SIG-M5 treated with dmso at 0.1 percent for 504 hours (cell line): Measurements from ENCODE around the gene KRT81.
A peak's percentile ranks its signal among the peaks of the same experiment; 100 is the strongest.

ENCODE experiments used
- DNase-seq: peaks from one replicate; lab custom pipeline; 2025; ENCODE audit not compliant: unreplicated experiment; lab: John Stamatoyannopoulos, UW

The KRT81 gene

DNA sequence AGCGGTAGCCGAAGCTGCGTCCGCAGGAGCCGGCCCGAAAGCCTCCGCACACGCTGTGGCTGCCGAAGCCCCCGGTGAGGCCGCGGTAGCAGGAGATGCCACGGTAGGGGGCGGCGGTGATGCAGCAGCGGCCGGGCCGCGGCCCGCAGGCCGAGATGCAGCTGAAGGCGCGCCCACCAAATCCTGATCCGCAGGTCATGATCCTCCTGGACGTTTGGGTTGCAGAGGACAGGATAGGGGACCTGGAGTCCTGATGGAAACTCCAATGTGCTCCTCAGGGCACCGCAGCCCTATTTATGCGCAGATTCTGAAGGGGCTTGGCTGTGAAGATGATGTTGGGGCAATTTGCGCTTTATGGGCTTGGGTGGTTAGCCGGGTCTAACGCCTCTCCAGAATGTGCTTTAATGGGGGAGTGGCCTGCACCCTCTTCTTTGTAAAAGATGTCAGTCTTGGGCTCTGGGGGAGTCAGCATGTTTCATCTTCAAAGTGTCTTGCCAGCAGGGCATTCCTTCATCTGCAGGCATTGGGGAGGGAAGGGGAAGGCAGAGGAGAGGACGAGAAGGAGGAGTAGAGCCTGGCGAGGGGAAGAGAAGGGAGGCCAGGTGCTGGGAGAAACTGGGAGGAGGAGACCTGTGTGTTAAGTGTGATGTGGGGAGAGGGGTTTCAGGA lies at the start of gene KRT81:
Gene KRT81 (minus strand): TSS at position 268 of the 669 bp plus-strand sequence. CDS start 69 bp downstream, at position 199.
- no peak for DNase-seq

DNA sequence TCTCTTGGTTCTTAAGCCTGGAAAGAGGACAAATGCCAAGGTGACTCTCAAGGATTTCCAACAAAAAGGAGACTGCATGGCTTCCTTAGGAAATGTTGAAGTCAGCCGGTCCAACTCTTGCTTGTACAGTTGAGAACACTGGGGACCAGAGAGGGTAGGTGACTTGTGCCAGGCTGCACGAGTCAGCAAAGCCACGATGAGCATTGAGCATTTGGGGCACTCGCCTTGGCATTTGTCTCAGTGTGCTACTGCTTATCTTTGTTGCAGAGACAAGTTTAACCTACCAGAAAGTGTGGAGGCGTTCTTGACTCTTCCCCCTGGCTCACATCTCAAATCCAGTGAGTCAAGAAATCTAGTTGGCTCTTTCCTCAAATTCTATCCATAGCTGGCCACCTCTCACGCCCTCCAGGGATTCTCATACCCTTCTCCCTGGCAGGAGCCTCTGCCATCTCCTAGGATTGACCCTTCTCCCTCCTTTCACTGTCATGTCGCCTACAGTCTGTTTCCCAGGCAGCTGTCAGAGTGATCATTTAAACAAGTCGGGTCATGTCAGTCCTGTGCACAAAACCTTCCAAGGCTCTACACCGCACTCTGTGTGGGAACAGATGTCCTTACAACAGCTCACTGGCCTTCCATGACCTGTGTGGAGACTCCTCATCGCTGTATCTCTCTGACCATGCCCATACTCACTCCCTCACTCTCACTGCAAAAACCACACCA lies 47.1 kb upstream of the KRT81 start:
- no peak for DNase-seq

DNA sequence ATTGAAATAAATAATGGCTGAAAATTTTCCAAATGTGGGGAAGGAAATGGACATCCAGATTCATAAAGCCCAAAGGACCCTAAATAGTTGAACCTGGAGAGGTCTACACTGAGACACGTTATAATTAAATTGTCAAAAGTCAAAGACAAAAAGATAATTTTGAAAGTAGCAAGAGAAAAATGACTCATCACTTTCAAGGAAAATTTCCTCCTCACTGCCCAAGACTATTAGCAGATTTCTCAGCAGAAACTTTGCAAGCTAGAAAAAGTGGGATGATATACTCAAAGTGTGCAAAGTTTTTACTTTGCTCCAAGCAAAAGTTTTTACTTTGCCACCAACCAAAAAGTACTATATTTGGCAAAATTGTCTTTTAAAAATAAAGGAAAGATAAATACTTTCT lies 45.7 kb upstream of the KRT81 start:
- DNase-seq: no peak

DNA sequence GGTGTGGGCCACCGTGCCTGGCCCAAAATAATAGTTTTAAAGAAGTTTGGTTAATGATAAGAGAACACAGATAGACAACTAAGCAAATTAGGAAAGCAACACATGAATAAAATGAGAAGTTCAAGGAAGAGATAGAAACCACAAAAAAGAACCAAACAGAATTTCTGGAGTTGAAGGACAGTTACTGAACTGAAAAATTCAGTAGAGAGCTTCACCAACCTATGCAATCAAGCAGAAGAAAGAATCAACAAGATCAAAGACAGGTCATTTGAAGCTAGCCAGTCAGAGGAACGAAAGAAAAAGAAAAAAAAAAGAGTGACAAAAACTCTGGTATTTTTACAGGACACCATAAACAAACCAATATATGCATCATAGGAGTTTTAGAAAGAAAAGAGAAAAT lies 45.3 kb upstream of the KRT81 start:
- no peak for DNase-seq

DNA sequence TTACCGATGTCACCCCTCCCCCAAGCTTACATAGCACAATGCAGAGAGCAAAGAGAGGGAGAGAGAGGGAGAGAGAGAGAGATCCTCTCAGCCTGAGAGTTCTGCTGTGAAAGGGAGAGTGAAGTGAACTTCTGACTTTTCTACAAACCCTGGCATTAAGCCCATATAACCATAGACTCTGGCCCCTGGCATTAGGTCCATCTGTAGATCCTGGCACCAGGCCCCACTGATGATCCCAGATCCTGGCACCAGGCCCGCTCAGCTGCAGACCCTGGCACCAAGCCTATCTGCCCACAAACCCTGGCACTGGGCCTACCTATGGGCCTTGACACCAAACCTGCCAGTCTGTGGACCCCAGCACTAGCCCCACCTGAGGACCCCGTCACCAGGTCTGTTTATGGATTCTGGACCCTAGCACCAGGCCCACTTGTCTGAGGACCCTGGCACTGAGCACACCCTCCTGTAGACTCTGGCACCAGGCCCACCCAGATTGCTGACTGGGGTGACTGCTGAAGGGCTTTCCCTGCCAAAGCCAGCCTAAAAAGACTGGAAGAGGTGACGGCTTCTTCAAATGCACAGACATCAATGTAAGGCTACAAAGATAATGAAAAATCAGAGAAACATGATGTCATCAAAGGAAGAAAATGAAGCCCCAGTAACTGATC lies 44.4 kb upstream of the KRT81 start:
- no peak for DNase-seq

DNA sequence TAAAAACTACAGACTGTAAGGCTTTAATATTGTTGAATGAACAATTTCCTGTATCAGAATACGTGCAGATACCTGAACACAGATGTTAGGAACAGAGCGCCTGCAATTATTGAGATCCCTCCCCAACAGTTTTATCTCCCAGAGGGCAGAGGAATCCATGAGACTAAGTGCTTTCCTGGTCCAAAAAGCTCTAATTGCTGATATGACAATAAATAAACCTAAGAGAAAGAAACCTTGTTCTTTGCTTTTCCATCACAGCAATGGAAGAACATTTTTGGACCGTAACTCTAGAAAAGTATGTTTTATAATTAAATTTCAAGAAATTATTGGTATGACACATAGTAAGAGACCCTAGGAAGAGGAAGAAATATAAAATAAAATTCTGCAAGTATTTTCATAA lies 42.9 kb upstream of the KRT81 start:
- DNase-seq: no peak

DNA sequence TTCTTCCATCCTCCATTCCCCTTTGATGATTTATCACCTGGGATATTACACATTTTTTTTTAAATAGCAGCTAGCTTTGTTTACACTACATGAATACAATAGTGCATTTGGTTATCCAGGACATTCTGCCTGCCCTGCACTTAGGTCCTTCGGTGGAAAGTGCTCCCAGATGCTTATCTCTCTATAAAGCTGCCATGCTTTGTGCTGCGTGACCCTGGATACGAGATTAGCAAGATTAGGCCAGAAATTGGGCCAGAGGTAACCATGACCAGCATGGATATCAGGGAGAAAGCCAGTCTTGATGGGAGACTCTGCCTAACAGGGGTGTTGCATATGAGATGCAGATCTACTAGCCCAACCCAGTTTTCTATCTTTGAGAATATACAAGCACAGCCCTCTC lies 42.0 kb upstream of the KRT81 start:
- no peak for DNase-seq

DNA sequence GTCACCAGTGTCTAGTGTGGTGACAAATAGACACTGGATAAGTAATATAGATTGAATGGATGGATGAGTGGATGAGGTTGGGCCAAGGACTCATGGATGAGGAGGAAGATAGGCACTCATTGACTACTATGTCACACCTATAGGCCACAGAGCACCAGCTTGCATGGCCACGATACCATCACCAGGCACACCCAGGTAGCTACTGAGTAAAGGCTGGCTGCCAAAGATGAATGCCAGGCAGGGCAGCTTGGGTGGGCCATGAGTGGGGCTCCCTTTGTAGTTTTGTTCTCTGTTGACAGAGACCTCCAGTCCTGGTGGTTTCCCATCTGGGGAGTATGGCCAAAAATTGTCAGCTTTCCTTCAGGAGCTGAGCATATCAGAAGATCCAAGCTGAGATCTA lies 41.0 kb upstream of the KRT81 start:
- no peak for DNase-seq

DNA sequence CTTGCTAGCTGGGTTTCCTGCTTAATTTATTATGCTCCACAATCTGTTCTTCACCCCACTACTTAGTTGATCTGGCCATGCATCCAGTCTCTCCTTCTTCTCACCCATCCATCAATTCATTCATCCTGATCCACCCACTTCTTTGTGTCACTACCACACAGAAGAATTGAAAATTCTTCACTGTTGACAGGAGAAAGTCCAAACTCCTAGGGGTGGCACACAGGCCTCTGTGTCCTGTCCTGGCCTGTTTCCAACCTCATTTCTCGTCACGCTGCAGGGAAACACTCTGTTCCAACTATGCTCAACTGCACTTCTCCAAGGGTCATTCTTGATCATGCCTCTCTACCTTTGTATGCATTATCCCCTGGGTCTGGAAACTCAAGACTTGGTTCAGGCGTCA lies 40.5 kb upstream of the KRT81 start:
- DNase-seq: no peak

DNA sequence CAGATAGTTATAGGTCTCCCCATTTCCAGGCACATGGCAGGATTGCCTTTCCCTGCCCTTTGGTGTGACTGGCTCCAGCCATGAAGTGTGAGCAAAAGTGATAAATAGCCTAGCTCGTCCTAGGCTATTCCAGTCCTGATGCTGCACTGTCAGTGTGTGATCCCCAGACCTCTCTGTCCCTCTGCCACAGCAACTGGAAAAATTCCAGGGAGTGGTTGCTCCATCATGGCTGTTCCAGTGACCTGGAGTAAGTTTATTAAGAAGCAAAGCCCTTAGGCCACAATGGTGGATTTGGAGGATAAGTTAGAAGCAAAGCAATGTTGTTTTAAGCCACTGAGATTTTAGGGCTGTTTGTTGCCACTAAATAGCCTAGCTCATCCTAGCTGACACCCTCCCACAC lies 39.7 kb upstream of the KRT81 start:
- DNase-seq: no peak

DNA sequence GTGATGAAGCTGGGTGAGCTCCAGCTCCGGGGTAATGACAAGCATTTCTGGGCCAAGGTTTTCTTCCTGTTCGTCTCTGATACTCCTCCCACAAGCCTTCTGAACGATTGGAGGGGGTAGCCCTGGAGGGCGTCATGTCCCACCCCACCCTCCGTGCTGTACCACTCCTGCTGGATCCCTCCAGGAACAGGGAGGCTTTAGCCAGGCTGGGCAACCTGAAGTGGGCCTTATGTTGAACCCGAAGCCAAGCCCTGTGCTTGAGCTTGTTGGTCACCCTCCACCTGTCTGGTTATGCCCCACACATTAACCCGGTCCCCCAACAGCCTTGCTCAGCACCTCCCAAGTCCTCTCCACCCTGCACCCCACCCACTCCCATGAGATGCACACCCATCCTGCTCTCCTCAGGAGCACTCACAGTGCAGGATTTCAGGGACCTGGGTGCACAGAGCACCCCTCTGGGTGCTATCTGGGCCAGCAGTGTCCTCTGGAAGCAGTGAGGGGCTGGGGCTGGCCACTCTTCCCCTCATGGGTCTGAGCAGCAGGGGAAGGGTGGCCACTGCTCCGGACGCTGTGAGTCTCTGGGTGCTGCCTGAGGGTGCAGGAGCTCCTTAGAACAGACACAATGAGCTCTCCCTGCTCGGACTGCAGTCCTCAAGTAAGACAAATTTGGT lies 36.6 kb upstream of the KRT81 start:
- no peak for DNase-seq

DNA sequence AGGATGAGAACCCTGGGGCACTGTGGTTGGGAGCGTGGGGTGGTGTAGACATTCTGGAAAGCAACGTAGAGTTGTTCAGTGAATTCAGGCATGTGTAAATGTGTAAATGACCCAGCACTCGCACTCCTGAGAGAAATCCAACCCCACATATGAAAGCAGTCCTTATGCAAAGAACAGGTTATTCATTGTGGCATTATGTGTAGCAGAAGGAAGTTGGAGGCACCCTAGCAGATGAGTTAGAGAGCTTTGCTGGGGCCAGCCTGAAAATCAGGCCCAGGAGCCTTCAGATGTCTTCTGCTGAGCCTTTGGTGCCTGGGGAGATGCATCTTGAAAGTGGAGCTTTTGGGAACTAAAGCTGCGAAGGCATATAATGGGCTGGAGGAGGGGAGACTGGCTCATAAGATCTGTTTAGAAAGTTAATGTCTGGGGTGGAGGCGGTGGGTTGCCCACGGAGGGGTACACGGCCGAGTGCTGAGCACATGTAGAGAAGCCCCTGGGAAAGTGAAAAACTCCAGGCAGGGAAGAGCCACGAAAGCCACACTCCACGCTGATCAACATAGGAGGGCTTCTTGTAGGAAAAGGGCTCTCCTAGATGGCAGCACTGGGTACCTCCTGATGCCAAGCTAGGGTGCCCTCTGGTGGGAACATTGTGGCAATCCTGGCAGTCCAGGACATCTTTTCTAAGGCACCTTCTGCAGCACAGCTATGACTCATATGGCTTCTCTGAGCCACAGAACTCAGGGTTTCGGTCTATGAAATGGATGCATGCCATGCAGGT lies 35.9 kb upstream of the KRT81 start:
- peak; percentile 93 for DNase-seq

DNA sequence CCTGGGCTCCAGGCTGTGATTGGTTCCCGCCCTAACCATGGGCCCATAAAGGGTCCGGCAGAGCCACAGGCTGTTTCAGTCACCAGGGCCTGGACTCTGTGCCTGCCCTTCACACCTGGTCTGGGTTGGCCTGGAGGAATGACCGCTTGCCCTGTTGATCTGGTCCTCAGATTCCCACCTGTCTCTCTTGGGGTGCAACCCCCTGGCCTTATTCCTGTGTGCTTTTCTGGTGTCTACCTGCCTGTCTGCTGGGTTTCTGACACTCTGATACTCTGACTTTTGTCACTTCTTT lies 32.8 kb upstream of the KRT81 start:
- no peak for DNase-seq

DNA sequence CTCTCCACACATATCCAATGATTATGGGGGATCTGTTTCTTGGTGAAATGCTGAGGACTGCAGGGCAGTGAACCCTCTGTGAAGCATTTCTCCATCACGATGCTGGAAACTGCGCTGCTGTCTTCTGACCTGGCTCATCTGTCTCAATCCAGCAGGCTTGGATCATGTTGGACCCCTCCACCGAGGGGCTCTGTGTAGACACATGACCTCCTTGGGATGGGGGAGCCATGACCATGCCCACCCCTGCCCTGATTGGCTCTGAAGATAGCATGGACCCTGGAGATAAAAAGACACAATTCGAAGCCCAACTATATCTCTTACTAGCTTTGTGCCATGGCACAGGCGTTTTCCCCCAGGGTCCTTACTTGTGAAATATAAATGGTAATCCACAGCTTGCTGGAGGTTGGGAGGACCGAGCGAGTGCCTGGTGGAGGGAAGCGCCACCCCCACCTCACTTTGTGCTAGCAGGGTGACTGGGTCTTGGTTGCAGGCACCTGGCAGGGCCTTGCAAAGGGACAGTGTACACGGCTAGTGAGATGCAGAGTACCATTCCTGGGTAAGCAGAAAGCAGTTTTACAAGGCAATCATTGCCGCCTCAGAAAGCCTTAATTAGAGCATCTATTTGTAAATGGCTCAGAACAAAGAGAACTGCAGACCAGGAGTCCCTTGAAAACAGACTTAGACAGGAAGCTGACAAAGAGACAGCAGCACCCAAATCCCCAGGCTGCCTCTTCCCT lies 32.2 kb upstream of the KRT81 start:
- DNase-seq: no peak

DNA sequence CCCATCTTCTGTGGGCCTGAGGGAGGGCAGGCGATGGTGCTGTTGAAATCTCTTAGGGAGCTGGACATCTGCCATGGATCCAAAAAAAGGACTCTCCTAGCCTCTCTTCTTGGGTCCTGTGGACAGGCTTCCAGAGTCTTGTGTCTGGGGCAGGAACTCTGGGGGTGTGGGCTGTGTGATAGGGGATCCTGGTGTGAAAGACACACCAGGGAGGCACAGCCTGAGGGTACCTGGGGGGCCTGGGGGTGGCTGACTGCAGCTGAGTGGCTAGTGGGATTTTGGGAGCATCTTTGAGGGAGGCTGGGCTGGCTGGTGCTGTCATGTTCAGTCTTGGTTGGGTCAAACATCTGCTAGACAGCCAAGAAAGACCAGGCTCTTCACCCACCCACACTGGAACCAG lies 31.7 kb upstream of the KRT81 start:
- no peak for DNase-seq

DNA sequence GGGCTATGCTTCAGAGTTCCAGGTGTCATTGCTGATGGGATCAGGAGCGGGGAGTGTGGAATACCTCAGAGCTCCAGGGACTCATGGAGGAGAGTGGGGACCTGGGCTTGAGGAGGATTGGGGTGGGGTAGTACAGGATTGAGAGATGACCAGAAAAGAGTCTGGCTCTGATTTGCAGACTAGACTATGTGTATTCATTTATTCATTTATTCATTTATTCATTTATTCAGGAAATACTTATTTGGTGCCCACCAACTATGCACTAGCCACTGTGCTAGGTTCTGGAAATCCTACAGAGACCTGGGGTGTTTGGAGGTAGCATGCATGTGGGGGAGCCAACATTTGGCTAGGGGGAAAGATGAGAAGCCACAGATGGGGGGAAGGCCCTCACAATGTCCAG lies 30.7 kb upstream of the KRT81 start:
- DNase-seq: no peak

DNA sequence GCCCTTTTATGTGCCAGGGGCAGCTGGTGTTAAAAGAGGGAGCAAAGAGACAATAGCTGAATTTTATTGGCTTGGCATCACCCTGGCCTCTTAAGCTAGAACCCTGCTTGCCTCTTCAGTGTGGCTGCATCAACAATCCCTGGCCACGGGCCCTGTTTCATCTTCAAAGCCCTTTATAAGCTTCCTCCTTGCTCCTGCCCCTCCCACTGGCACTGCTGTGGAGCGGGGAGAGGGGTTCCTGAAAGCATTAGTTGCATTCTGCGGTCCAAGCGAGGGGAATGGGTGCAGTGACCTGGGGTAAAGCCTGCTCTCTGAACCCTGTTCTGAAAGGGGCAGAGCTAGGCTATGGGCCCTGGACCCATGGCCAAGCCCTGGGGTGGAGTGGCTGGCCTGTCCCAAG lies 30.1 kb upstream of the KRT81 start:
- DNase-seq: no peak

DNA sequence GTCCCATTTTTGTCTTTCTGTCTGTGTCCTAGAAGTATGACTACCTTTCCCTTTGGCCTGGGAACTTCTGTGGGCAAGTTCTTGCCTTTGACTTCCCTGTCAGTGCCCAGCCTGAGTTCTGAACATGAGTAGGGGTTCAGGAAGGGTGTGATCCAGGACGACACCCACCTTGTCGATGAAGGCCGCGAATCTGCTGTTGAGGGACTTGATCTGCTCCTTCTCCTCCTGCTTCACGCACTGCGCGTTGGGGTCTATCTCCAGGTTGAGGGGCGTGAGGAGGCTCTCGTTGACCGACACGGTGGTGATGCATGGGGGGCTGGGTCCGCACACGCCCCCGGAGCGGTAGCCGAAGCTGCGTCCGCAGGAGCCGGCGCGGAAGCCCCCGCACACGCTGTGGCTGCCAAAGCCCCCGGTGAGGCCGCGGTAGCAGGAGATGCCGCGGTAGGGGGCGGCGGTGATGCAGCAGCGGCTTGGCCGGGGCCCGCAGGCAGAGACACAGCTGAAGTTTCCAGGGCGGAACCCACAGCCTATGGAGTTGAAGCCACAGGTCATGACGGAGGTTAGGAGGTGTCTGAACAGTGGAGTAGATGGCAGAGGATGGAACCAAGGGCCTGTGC lies 29.6 kb upstream of the KRT81 start, which contains the start of gene KRT83:
Gene KRT83 (minus strand): TSS at position 615 of the 617 bp plus-strand sequence. CDS start 63 bp downstream, at position 552.
- no peak for DNase-seq

DNA sequence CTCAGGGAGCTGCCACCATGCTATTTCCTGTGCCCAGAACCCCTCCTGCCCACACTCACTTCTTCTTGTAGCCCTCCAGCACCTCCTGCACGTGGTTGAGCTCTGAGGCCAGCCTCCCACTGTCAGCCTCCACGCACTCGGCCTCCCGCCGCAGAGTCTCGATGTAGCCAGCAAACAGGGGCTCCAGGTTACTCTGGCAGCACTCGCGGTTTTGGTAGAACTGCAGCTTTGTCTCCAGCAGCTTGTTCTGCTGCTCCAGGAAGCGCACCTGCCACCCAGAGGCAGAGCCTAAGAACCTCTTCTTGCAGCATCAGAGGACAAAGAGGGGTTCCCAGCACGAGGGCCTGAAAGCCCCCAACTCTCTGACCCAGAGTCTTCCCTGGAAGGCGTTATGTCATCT lies 27.8 kb upstream of the KRT81 start:
- peak; percentile 21 for DNase-seq
